Measurements from ENCODE around the gene LHFPL6.

- TF ChIP-seq EZH2 (IDR thresholded peaks at IDR 0.05; ENCODE audit: insufficient read depth, low read length) (no peak), CTCF (IDR thresholded peaks at IDR 0.05; ENCODE audit: insufficient read depth, low read depth, low read length) (no peak)
Measured at GRCh38 chr13:39341251-39341650, 261.7 kb downstream of the LHFPL6 start.

Measured in astrocyte (in vitro differentiated cells and primary cell).